GM19099 (cell line): Measurements from ENCODE around the gene NPIPB5.
"Not testable (repeated sequence)": the region's sequence is repeated elsewhere in the genome, so short reads cannot be mapped to it uniquely, and the experiment has no call there.

ENCODE experiments used
- POLR2A ChIP-seq: IDR thresholded peaks from 3 replicates; pipeline ENCODE4 v1.6.1; 2011; ENCODE audit warnings: low read depth; ENCODE audit not compliant: insufficient read length; ENCODE audit errors: extremely low read depth

The NPIPB5 gene

GRCh38 chr16:22510591-22510990, at the start of gene NPIPB5:
Gene NPIPB5 (plus strand): TSS chr16:22510891. CDS start chr16:22513802, 2,911 bp downstream.
- not testable (repeated sequence) for TF ChIP-seq POLR2A
